ENCODE data around the gene RRBP1.

RRBP1 gene

GRCh38 chr20:17646961-17647301, 35.1 kb downstream of the RRBP1 start:
- no peak for TF ChIP-seq GABPA (IDR thresholded peaks at IDR 0.05; ENCODE audit: low read depth)
- TF ChIP-seq POLR2AphosphoS5 (IDR thresholded peaks at IDR 0.05; ENCODE audit: low read depth): no peak
- TF ChIP-seq, protein P1, sequence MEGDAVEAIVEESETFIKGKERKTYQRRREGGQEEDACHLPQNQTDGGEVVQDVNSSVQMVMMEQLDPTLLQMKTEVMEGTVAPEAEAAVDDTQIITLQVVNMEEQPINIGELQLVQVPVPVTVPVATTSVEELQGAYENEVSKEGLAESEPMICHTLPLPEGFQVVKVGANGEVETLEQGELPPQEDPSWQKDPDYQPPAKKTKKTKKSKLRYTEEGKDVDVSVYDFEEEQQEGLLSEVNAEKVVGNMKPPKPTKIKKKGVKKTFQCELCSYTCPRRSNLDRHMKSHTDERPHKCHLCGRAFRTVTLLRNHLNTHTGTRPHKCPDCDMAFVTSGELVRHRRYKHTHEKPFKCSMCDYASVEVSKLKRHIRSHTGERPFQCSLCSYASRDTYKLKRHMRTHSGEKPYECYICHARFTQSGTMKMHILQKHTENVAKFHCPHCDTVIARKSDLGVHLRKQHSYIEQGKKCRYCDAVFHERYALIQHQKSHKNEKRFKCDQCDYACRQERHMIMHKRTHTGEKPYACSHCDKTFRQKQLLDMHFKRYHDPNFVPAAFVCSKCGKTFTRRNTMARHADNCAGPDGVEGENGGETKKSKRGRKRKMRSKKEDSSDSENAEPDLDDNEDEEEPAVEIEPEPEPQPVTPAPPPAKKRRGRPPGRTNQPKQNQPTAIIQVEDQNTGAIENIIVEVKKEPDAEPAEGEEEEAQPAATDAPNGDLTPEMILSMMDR (IDR thresholded peaks at IDR 0.05; ENCODE audit: insufficient read depth, low read length): no peak
- TF ChIP-seq SPI1 (IDR thresholded peaks at IDR 0.05; ENCODE audit: borderline replicate concordance, low read depth): no peak
- no peak for TF ChIP-seq REST (IDR thresholded peaks at IDR 0.05; ENCODE audit: insufficient replicate concordance, low read depth)
- no peak overlapping the region for H3K4me3 ChIP-seq (replicated peaks; ENCODE audit: insufficient read depth, low read length)
- peak overlapping the region; percentile 90 for H3K27ac ChIP-seq (replicated peaks)
- no peak for DNase-seq (ENCODE audit: low read depth in 1 of 2, low spot score in 1 of 2)
- no peaks in the 10 kb centered on the region for H3K27me3 ChIP-seq (ENCODE audit: insufficient read depth, poor library complexity, severe bottlenecking)

- Histone ChIP-seq H3K4me3 (replicated peaks; ENCODE audit: insufficient read depth, low read length) (no peak overlapping the region), H3K27me3 (ENCODE audit: insufficient read depth, poor library complexity, severe bottlenecking) (no peaks in the 10 kb centered on the region), H3K27ac (replicated peaks) (peak overlapping the region; percentile 90)
- DNase-seq (ENCODE audit: low read depth in 1 of 2, low spot score in 1 of 2): no peak
- TF ChIP-seq GABPA (IDR thresholded peaks at IDR 0.05; ENCODE audit: low read depth) (no peak), SPI1 (IDR thresholded peaks at IDR 0.05; ENCODE audit: borderline replicate concordance, low read depth) (no peak), POLR2AphosphoS5 (IDR thresholded peaks at IDR 0.05; ENCODE audit: low read depth) (no peak), REST (IDR thresholded peaks at IDR 0.05; ENCODE audit: insufficient replicate concordance, low read depth) (no peak)
- TF ChIP-seq, protein P1 (IDR thresholded peaks at IDR 0.05; ENCODE audit: insufficient read depth, low read length): no peak
These were observed 35.7 kb downstream of the RRBP1 start for GRCh38 chr20:17646209-17646960.

- DNase-seq (ENCODE audit: low read depth in 1 of 2, low spot score in 1 of 2): no peak
- Histone ChIP-seq H3K27me3 (ENCODE audit: insufficient read depth, poor library complexity, severe bottlenecking) (no peaks in the 10 kb centered on the region), H3K27ac (replicated peaks) (peak overlapping the region; percentile 9; the same call in 1 of the 2 replicates), H3K4me3 (replicated peaks; ENCODE audit: insufficient read depth, low read length) (no peak overlapping the region)
- TF ChIP-seq REST (IDR thresholded peaks at IDR 0.05; ENCODE audit: insufficient replicate concordance, low read depth) (no peak), GABPA (IDR thresholded peaks at IDR 0.05; ENCODE audit: low read depth) (no peak), SPI1 (IDR thresholded peaks at IDR 0.05; ENCODE audit: borderline replicate concordance, low read depth) (no peak), POLR2AphosphoS5 (IDR thresholded peaks at IDR 0.05; ENCODE audit: low read depth) (no peak)
- TF ChIP-seq, protein P1 (IDR thresholded peaks at IDR 0.05; ENCODE audit: insufficient read depth, low read length): no peak
These were observed 36.4 kb downstream of the RRBP1 start for GRCh38 chr20:17645546-17646208.

All from HL-60 (cell line).